GM06990 (cell line): ENCODE measurements around the gene RALY.

Experiments used
- DNase-seq: peaks from one replicate; pipeline ENCODE4 v3.0.0-alpha.2; 2011; ENCODE audit not compliant: insufficient read length; ENCODE audit errors: extremely low read depth
- H3K27me3 ChIP-seq: replicated peaks from 2 replicates; pipeline ENCODE4 v1.6.0; 2011; ENCODE audit warnings: low read length; ENCODE audit not compliant: control insufficient read depth, insufficient read depth
- H3K36me3 ChIP-seq: 2 replicates; pipeline ENCODE4 v1.5.1; 2011; ENCODE audit warnings: low read length; ENCODE audit not compliant: control insufficient read depth, insufficient read depth
- H3K4me3 ChIP-seq: replicated peaks from 2 replicates; pipeline ENCODE4 v1.5.1; 2011; ENCODE audit warnings: low read depth, mild to moderate bottlenecking, control low read depth, low read length
- TF ChIP-seq, protein P1 (sequence below): IDR thresholded peaks from 2 replicates; pipeline ENCODE4 v1.5.1; 2011; ENCODE audit warnings: low read length, control low read depth, mild to moderate bottlenecking, inconsistent platforms; ENCODE audit not compliant: insufficient read depth, poor library complexity, severe bottlenecking

RALY gene

GRCh38 chr20:34049897-34050695 is 56.4 kb downstream of the RALY start:
- H3K36me3 ChIP-seq = peaks cover 3% of the 10 kb centered on the region
- no peak for DNase-seq
- TF ChIP-seq, protein P1, sequence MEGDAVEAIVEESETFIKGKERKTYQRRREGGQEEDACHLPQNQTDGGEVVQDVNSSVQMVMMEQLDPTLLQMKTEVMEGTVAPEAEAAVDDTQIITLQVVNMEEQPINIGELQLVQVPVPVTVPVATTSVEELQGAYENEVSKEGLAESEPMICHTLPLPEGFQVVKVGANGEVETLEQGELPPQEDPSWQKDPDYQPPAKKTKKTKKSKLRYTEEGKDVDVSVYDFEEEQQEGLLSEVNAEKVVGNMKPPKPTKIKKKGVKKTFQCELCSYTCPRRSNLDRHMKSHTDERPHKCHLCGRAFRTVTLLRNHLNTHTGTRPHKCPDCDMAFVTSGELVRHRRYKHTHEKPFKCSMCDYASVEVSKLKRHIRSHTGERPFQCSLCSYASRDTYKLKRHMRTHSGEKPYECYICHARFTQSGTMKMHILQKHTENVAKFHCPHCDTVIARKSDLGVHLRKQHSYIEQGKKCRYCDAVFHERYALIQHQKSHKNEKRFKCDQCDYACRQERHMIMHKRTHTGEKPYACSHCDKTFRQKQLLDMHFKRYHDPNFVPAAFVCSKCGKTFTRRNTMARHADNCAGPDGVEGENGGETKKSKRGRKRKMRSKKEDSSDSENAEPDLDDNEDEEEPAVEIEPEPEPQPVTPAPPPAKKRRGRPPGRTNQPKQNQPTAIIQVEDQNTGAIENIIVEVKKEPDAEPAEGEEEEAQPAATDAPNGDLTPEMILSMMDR = no peak
- H3K27me3 ChIP-seq = no peaks in the 10 kb centered on the region
- no peak overlapping the region for H3K4me3 ChIP-seq

DNA sequence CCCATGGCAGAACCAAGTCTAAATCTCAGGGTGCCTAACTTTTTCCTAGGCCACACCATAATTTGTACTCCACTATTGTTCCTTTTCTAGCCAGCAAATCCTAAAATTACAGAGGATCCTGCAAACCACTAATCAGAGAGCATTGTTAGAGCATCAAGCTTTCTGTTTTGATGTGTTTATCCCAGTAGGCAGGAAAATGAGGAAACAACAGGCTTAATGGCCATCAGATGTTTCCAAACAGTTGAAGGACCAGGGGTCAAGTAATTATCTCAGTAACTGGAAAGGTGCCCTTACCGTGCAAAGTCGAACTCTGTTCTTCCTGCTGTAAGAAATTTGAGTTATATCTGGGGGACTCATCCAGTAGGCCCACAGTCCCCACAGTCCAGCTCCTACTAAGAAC is 58.7 kb downstream of the RALY start:
- H3K27me3 ChIP-seq = no peaks in the 10 kb centered on the region
- no peak for DNase-seq
- H3K36me3 ChIP-seq = peaks cover 3% of the 10 kb centered on the region; the same call in 1 of the 2 replicates
- H3K4me3 ChIP-seq = no peak overlapping the region
- TF ChIP-seq, protein P1 = no peak

GRCh38 chr20:34055290-34055689 is 61.6 kb downstream of the RALY start:
- TF ChIP-seq, protein P1 = no peak

GRCh38 chr20:34058831-34059230 is 65.1 kb downstream of the RALY start:
- TF ChIP-seq, protein P1 = no peak
- DNase-seq = peak; percentile 27
- no peak overlapping the region for H3K4me3 ChIP-seq
- no peaks in the 10 kb centered on the region for H3K27me3 ChIP-seq
- peaks cover 4% of the 10 kb centered on the region for H3K36me3 ChIP-seq

More at GRCh38 chr20:34055290-34055689, 61.6 kb downstream of the RALY start:
- no peaks in the 10 kb centered on the region; the same call in 1 of the 2 replicates for H3K36me3 ChIP-seq
- H3K27me3 ChIP-seq = no peaks in the 10 kb centered on the region
- DNase-seq = no peak
- no peak overlapping the region for H3K4me3 ChIP-seq

- no peaks in the 10 kb centered on the region for H3K27me3 ChIP-seq
- TF ChIP-seq, protein P1 = no peak
- no peak for DNase-seq
- H3K4me3 ChIP-seq = no peak overlapping the region
- peaks cover 11% of the 10 kb centered on the region for H3K36me3 ChIP-seq
These were observed 67.3 kb downstream of the RALY start for GRCh38 chr20:34060970-34061369.

DNA sequence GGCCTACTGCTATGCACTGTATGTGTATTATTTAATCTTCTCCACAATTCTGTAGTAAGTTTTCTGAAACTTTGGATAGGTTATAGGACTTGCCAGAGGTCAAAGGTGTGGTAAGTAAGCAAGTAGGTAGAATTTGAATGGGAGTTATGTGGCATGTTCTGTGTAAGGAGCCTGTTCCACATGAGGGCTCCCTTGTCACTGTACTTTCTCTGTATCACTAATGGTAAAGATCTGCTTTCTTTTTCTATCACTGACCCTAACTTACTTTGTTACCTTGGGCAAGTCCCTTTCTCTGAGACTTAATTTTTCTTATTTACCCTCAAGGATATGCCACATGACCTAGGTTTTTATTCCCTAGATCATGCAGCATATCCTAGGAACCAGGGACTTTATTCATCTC is 68.0 kb downstream of the RALY start:
- no peaks in the 10 kb centered on the region for H3K27me3 ChIP-seq
- no peak overlapping the region for H3K4me3 ChIP-seq
- H3K36me3 ChIP-seq = peaks cover 11% of the 10 kb centered on the region
- TF ChIP-seq, protein P1 = no peak
- DNase-seq = no peak
